Thoracic aorta (tissue), 2 donors: ENCODE data around the gene CAPN7. TPM values are rescaled to one million over a fixed set of nuclear protein-coding genes. Genes with fewer than 3 reads are reported as not detected.
"Not testable (repeated sequence)": the region's sequence is repeated elsewhere in the genome, so short reads cannot be mapped to it uniquely, and the experiment has no call there.

Experiments used
- ATAC-seq: fragments of 150-250 bp; one replicate; pipeline ENCODE4 v1.8.0; 2017; ENCODE audit warnings: low read depth; ENCODE audit not compliant: insufficient number of reproducible peaks, low FRiP score
- DNase-seq: peaks from one replicate; pipeline ENCODE4 v3.0.0-alpha.2; 2020; ENCODE audit warnings: low spot score
- H3K27ac ChIP-seq, 2 donors: fragments of 200-600 bp; sonication (generic); 1 replicate in 1 of 2; 2 replicates in 1 of 2; pipeline ENCODE4 v1.5.1; 2016; ENCODE audit warnings: mild to moderate bottlenecking in 2 of 2, moderate library complexity in 2 of 2
- H3K27me3 ChIP-seq: fragments of 200-600 bp; sonication (generic); replicated peaks from 2 replicates; pipeline ENCODE4 v1.6.0; 2016; ENCODE audit warnings: mild to moderate bottlenecking; ENCODE audit not compliant: insufficient read depth
- H3K36me3 ChIP-seq: fragments of 200-600 bp; sonication (generic); one replicate; pipeline ENCODE4 v1.5.1; 2016
- H3K4me1 ChIP-seq, 2 donors: fragments of 200-600 bp; sonication (generic); 1 replicate in 1 of 2; 2 replicates in 1 of 2; pipeline versions ENCODE4 v1.5.1 to v1.6.0; 2016; ENCODE audit warnings: low read depth in 2 of 2, mild to moderate bottlenecking in 1 of 2; ENCODE audit not compliant: control insufficient read depth in 1 of 2
- H3K4me3 ChIP-seq: fragments of 200-600 bp; sonication (generic); 2 replicates; pipeline ENCODE4 v1.5.1; 2016; ENCODE audit warnings: mild to moderate bottlenecking
- H3K9me3 ChIP-seq: fragments of 200-600 bp; sonication (generic); 2 replicates; pipeline ENCODE4 v1.5.1; 2016
- total RNA-seq, 2 donors: library from RNA; depleted of rRNA; stranded (reverse); fragments of >200 nt; gene quantifications; one replicate each; pipeline versions ENCODE4 v1.1.0 to v1.2.3, GENCODE V29; 2016
- TF ChIP-seq, protein P1 (sequence below): fragments of 200-600 bp; sonication (generic); IDR thresholded peaks from one replicate; pipeline ENCODE4 v1.5.1; 2019; ENCODE audit warnings: antibody characterized with exemption

The CAPN7 gene
- total RNA-seq, 2 donors from 2014 or later: 40.1 to 73.8 TPM

DNA sequence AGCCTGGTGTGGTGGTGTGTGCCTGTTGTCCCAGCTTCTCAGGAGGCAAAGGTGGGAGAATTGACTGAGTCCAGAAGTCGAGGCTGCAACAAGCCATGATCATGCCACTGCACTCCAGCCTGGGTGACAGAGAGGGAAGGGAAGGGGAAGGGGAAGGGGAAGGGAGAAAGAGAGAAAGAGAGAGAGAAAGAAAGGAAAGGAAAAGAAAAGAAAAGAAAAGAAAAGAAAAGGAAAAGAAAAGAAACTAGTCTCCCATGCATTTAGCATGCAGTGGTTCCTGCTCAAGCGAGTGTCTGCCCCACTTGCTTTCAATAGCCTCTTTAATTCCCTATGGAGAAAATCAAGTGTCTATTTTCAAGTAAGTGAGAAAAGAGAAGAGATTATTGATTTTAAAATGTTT is 20.6 kb upstream of the CAPN7 start:
- no peak overlapping the region for H3K27ac ChIP-seq
- DNase-seq: no peak
- H3K27me3 ChIP-seq: no peaks in the 10 kb centered on the region
- H3K4me1 ChIP-seq: no peaks in the 10 kb centered on the region
- no peak overlapping the region for H3K4me3 ChIP-seq
- H3K9me3 ChIP-seq: no peaks in the 10 kb centered on the region
- no peaks in the 10 kb centered on the region for H3K36me3 ChIP-seq
- ATAC-seq: no peak
- TF ChIP-seq, protein P1, sequence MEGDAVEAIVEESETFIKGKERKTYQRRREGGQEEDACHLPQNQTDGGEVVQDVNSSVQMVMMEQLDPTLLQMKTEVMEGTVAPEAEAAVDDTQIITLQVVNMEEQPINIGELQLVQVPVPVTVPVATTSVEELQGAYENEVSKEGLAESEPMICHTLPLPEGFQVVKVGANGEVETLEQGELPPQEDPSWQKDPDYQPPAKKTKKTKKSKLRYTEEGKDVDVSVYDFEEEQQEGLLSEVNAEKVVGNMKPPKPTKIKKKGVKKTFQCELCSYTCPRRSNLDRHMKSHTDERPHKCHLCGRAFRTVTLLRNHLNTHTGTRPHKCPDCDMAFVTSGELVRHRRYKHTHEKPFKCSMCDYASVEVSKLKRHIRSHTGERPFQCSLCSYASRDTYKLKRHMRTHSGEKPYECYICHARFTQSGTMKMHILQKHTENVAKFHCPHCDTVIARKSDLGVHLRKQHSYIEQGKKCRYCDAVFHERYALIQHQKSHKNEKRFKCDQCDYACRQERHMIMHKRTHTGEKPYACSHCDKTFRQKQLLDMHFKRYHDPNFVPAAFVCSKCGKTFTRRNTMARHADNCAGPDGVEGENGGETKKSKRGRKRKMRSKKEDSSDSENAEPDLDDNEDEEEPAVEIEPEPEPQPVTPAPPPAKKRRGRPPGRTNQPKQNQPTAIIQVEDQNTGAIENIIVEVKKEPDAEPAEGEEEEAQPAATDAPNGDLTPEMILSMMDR: no peak

DNA sequence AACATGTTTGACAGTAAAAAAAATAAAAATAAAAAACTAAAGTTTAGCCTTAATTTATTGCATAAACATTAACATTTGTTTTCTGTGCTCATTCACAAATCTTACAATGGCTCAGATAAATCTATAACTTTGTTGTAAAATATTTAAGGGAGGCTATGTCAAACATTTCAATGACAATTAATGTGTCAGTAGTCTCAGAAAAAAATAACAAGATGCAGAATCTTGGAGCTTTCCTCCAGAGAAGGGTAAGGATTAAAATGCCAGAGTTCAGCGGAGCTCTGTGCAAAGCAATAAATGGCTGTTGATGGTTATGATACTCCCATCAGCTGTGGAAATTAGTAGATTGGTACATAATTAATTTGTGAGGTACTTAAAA is 20.0 kb upstream of the CAPN7 start:
- H3K4me3 ChIP-seq: no peak overlapping the region
- no peaks in the 10 kb centered on the region for H3K27me3 ChIP-seq
- H3K4me1 ChIP-seq: no peaks in the 10 kb centered on the region
- ATAC-seq (no peak), DNase-seq (no peak)
- H3K36me3 ChIP-seq: no peaks in the 10 kb centered on the region
- TF ChIP-seq, protein P1: no peak
- no peaks in the 10 kb centered on the region for H3K9me3 ChIP-seq
- H3K27ac ChIP-seq: no peak overlapping the region

DNA sequence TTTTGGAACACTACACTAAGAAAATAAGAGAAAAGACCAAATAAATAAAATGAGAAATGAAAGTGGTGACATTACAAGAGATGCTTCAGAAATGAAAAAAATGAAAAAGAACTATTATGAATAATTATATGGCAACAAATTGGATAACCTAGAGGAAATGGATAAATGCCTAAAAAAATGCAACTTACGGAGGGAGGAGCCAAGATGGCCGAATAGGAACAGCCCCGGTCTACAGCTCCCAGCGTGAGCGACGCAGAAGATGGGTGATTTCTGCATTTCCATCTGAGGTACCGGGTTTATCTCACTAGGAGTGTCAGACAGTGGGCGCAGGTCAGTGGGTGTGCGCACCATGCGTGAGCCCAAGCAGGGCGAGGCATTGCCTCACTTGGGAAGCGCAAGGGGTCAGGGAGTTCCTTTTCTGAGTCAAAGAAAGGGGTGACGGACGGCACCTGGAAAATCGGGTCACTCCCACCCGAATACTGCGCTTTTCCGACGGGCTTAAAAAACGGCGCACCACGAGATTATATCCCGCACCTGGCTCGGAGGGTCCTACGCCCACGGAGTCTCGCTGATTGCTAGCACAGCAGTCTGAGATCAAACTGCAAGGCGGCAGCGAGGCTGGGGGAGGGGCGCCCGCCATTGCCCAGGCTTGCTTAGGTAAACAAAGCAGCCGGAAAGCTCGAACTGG is 19.4 kb upstream of the CAPN7 start:
- DNase-seq, ATAC-seq, H3K27ac ChIP-seq, H3K4me1 ChIP-seq, H3K36me3 ChIP-seq, H3K27me3 ChIP-seq, H3K9me3 ChIP-seq, H3K4me3 ChIP-seq: not testable (repeated sequence)

DNA sequence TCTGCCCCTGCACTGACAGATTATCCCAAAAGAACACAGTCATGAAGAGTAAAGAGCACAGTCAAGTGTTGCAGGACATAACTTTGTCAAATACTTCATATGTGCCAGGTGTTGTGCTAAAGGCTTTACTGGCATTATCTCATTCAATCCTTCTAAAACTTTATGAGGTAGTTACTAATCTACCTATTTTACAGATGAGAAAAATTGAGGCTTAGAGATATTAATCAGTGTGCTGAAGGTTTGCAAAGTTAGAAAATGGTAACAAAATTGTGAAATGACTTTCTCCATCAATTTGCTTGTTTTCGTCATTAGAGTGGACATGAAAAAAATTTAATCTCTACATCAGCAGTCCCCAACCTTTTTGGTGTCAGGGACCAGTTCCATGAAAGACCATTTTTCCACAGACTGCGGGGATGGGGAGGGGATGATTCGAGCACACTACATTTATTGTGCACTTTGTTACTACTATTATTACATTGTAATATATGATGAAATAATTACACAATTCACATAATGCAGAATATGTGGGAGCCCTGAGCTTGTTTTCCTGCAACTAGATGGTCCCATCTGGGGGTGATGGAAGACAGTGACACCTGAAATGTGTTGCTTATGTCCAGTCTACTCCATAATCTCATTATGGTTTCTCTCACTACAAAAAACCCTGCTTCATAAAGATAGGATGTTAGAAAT is 8.6 kb upstream of the CAPN7 start:
- TF ChIP-seq, protein P1: no peak
- H3K36me3 ChIP-seq: no peaks in the 10 kb centered on the region
- H3K9me3 ChIP-seq: no peaks in the 10 kb centered on the region
- ATAC-seq (no peak), DNase-seq (no peak)
- no peak overlapping the region for H3K4me3 ChIP-seq
- no peaks in the 10 kb centered on the region for H3K4me1 ChIP-seq
- H3K27ac ChIP-seq: no peak overlapping the region
- no peaks in the 10 kb centered on the region for H3K27me3 ChIP-seq

DNA sequence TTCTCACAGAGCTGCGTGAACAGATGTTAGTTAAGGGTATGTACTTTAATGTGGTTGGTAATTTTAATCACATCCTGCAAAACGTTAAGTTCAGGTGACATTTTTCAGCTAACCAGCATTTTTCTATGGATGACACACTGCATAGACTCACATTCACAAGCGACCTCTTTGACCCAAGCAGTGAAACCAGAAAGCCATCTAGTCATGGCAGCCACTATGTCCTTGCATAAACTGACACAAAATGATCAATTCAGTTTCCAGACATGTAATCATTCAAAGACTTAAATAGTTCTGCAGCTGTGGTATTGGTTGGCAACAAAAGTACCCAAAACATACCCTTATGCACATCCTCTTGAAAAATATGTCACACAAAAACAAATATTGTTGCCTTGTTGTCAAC is 7.4 kb upstream of the CAPN7 start:
- TF ChIP-seq, protein P1: no peak

More for the DNA sequence above, 7.4 kb upstream of the CAPN7 start:
- Histone ChIP-seq H3K4me1 (no peaks in the 10 kb centered on the region), H3K27me3 (no peaks in the 10 kb centered on the region), H3K36me3 (no peaks in the 10 kb centered on the region), H3K9me3 (no peaks in the 10 kb centered on the region), H3K4me3 (no peak overlapping the region), H3K27ac (no peak overlapping the region)
- no peak for DNase-seq
- no peak for ATAC-seq
